HuH-7 (cell line): ENCODE data around the gene CERKL.

Experiments used
- DNase-seq: peaks from one replicate; pipeline ENCODE4 v3.0.0; 2011; ENCODE audit warnings: low spot score

The CERKL gene

GRCh38 chr2:181678861-181679543 is 22.1 kb upstream of the CERKL start:
- DNase-seq = no peak

- peak; percentile 75 for DNase-seq
Observed at GRCh38 chr2:181677912-181678586, 21.1 kb upstream of the CERKL start.

DNA sequence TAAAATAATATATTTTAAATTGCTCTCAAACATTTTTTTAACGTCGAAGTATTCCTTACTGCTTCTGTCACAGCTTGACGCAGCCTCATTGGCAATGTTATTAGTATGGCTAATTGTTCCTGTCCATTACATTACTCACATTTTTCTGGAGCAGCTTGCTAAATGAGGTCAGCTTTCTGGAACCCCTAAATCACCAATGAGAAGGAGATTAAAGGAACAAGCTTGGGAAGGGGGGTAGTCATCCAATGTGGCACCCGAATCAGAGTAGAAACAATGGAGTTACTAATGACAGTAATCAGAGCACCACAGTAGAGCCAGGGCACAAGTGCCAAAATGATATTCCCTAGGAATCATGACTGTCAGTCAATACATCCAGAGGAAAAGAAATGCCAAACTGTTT is 18.3 kb upstream of the CERKL start:
- no peak for DNase-seq

GRCh38 chr2:181674461-181674860 is 17.6 kb upstream of the CERKL start:
- DNase-seq = no peak

DNA sequence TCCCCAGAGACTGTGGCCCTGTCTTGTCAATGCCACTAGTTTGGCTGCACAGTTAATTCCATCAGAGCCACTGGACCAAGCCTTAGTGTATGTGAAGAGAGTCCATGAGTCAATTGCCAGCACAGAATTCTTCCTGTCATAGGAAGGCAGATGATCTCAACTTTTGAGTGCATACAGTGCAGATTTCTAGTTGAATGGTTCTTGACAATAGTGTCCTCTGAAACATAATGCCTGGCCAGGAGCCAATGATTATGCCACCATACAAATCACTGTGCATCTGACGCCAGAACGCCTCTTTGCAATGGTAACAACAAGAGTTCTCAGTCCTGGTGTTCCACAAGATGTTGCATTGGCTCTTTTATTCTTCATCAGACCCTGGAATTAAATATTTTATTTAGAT is 16.3 kb upstream of the CERKL start:
- no peak for DNase-seq

GRCh38 chr2:181672255-181673008 is 15.5 kb upstream of the CERKL start:
- no peak for DNase-seq

GRCh38 chr2:181670632-181671031 is 13.7 kb upstream of the CERKL start:
- DNase-seq = no peak

- DNase-seq = no peak
Observed at GRCh38 chr2:181667234-181667633, 10.3 kb upstream of the CERKL start.

DNA sequence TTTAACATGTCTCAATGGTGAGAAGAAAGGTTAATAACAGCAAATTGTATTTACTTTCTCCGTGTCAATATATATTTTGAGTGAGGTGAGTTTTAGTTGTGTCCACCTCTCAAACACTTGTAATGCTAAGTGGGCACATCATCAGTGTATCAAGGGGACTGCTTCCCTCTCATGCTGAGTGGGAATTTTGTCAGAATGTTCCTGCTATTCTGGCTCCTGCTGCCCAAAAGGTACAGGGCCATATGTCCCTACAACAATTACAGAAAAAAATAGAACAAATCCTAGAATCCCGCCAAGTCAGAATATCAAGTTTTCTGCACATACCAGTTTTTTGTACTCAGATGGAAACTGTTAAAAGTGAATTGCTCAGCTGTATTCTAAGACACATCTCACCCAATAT is 5.4 kb upstream of the CERKL start:
- DNase-seq = no peak

GRCh38 chr2:181660181-181660580 is 3.3 kb upstream of the CERKL start:
- no peak for DNase-seq

DNA sequence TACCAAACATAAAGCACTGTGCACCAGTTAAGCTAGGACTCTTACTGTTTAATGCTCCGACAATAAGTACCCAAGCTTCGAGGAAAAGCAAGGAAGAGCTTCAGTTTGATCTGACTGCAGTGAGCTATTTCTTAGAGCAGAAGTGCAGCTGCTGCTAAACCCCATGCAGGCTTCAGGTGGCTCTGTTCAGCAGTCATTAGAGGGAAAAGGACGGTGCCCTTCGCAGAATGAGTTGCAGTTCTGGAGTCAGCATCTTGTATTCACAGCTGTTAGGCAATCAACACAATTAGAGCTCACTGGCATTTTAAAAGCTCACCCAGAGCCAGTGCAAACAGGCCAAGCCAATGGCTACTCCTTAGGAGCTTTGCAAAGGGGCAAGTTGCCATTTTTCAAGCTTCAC is 1.5 kb upstream of the CERKL start:
- no peak for DNase-seq

DNA sequence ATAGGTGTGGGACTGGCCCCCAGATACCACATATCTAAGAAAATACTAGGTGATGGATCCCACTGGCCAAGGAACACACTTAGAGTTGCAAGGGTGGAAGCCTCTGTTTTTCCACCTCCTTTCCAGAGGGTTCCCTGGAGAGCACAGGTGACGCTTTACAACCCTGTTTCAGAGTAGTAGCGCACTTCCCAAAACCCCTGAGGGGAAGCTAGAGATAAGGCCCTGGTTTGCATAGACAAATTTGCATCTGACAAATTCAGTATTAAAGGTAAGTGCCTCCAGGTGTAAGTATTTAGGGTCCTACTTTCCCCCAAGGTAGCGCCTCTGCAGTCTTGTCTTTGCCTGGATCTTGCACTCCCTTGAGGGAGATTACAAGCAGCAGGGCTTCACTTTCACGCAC is 474 bp upstream of the CERKL start:
- no peak for DNase-seq

DNA sequence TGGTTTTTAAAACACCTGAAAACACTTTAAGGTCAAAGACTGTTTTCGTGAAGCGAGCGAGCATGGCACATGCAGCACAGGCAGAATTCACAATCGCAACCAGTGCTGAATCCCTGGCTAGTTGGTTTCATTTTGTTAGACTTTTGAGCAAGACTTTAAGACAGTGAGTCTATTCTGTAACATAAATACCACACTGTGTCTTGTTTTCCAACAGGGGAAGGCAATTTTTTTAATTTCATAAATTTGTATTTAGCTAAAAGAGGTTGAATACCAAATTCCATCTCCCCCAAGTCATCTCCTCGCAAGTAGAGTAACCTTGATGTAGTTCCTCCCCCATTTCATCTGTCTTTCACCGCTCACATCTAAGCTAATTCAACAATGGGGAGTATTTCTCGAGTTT is 1.4 kb downstream of the CERKL start:
- no peak for DNase-seq

DNA sequence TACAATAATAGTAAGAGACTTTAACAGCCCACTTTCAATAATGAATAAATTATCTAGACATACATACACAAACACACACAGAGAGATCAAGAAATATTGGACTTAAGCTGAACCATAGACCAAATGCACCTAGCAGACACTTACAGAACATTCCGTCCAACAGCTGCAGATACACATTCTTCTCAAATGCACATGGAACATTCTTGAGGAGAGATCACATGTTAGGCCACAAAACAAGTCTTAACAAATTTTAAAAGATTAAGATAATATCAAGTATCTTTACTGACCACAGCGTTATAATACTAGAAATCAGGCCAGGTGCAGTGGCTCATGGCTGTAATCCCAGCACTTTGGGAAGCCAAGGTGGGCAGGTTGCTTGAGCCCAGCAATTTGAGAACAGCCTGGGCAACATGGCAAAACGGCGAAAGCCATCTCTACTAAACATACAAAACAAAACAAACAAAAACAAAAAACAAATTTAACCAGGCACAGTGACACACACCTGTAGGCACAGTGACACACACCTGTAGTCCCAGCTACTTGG is 7.4 kb downstream of the CERKL start:
- DNase-seq = no peak

DNA sequence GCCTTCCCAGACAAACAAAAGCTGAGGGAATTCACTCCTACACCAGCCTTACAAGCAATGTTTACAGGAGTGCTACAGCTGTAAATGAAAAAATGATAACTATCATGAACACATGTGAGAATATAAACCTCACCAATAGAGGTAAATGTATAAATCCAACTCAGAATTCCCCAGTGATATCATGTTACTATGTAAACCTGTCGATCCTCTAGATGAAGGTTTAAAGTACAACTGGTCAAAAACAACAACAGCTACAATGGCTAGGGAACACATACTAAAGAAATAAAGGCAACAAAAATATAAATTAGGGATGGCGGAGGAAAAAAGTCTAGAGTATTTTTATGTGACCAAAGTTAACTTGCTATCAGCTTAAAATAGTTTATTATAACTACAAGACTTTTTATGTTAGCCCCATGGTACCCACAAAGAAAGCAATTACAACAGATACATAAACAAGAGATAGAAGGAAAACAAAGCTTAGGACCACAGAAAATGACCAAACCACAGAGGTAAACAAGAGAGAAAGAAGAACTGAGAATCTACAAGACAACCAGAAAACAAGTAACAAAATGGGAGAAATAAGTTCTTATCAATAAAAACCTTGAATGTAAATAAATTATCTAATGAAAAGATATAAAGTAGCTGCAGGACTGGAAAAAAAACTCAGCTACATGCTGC is 8.3 kb downstream of the CERKL start:
- peak; percentile 20 for DNase-seq

DNA sequence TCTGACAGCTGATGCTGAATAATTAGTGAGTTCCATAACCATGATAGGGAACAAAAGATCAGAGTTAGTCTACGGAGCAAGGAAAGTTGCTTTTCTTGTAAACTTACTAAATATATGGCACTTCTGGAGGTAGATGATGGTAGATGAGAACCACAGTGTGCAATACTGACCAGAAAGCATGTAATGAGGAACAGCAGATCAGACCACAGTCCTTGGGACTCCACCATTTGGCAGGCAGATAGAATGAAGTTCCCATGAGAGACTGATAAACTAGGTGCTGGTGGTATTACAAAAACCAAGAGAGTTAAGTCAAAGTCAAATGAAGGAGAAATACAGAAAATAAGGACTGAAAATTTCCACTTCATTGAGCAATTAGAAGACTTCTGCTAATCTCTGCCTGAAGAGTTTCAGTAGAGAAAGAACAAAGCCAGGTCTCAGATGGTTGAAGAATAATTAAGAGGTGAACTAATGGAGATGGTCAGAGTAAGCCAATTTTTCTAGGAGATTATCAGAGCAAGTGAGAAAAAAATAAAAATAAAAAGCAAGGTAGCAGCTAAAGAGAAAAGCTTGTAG is 10.4 kb downstream of the CERKL start:
- no peak for DNase-seq

DNA sequence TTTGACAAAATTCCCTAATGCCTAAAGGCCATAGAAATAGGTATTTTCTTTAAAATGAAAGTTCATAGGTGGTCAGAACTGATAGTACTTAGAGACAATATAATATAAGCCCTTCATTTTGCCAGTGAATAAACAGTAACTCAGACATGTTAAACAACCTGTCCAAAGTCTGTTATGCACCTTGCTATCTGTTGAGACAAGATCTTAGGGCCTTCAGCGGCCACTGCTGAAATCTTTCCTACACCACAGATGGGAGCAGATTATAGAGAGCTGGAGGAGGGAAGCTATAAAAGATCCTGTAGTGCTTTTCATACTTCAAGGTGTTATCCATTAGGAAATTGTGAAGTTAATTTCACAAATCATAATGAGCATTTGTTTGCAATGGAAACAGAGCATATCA is 13.8 kb downstream of the CERKL start:
- no peak for DNase-seq

- no peak for DNase-seq
Observed at GRCh38 chr2:181642086-181642485, 14.8 kb downstream of the CERKL start.

DNA sequence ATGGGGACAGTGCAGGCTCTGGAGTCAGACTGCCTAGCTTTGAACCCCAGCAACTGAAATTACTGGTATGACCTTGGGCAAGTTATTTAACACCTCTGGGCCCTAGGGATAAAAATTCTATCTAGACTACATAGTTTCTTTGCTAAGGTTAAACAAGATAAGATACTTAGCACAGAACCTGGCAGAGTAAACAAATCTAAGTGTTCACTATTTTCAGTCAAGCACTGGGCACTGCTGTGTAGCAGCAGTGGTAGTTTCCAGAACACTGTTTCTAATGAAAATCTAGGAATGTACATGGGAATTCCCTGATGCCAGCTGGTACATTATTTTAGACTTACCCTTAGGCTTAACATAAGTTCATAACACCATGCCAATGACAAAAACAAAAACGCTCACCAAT is 17.2 kb downstream of the CERKL start:
- no peak for DNase-seq

DNA sequence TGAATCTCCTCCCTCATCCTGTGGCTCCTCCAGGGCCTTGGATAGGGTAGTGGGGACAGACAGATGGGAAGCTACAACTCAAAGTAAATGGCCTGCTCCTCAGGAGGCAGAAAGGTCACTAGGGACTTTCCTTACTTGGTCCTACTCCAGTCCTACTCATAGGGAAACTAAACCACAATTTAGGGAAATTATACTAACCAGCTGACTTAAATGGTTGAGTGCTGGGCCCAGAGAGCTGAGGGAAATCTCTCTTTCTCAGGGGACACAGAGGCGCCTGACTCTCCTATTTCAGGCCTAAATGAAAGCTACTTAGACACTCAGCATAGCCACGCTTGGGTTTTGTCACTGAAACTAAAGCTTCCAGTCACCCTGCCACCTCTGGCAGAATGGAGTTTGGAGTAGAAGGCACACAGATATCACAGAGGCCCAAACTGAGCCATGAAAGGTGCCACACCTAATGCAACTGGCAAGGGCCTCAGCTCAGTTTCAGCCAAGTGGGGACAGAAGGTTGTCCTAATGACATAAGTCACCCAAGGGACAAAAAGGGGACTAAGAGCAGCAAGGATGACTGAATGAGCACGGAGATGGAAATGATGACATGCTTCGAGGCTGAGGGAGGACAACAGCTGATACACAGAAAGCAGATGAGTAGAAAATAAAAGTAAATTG is 24.0 kb downstream of the CERKL start:
- no peak for DNase-seq
